B cell (primary cell): ENCODE data around the gene PFN4.

Source experiments
- CTCF ChIP-seq: fragments of 200-600 bp; IDR thresholded peaks from one replicate; pipeline ENCODE4 v1.8.0; 2022; ENCODE audit warnings: antibody characterized with exemption, mild to moderate bottlenecking
- EZH2 ChIP-seq: IDR thresholded peaks from 2 replicates; pipeline ENCODE4 v1.6.1; 2012; ENCODE audit warnings: borderline replicate concordance, low read depth, mild to moderate bottlenecking, moderate library complexity, low read length; ENCODE audit not compliant: insufficient read depth, poor library complexity, severe bottlenecking

GRCh38 chr2:24158131-24158530 lies 35.0 kb upstream of the PFN4 start:
- TF ChIP-seq CTCF (no peak), EZH2 (no peak)
